Activated CD8-positive, alpha-beta T cell treated with anti-CD3 and anti-CD28 coated beads for 36 hours (primary cell): ENCODE measurements around the gene DNAJC28. TPM values are rescaled to one million over a fixed set of nuclear protein-coding genes. Genes with fewer than 3 reads are reported as not detected.
A peak's percentile ranks its signal among the peaks of the same experiment; 100 is the strongest.

Source experiments
- ATAC-seq: fragments of 200-7000 bp; cut with Tn5 transposase; one replicate; pipeline ENCODE4 v1.10.0; 2021; ENCODE audit warnings: mild to moderate bottlenecking, moderate library complexity
- CTCF ChIA-PET: fragments of 350-600 bp; sonication (Branson Sonifier 250); formaldehyde crosslinking; loops from one replicate; lab custom pipeline; 2021; ENCODE audit warnings: antibody characterized with exemption; lab: Charles Lee
- POLR2A ChIA-PET: fragments of 350-600 bp; sonication (Branson Sonifier 250); formaldehyde crosslinking; loops from one replicate; lab custom pipeline; 2021; ENCODE audit warnings: antibody characterized with exemption; lab: Charles Lee
- DNase-seq: peaks from one replicate; pipeline ENCODE4 v3.0.0-alpha.2; 2020
- H3K27ac Mint-ChIP-seq: one replicate; pipeline ENCODE4 v1.8.0; 2021; ENCODE audit warnings: mild to moderate bottlenecking, mixed read lengths
- H3K27me3 Mint-ChIP-seq: one replicate; pipeline ENCODE4 v1.8.0; 2021; ENCODE audit warnings: mixed read lengths
- H3K36me3 Mint-ChIP-seq: one replicate; pipeline ENCODE4 v1.8.0; 2021; ENCODE audit warnings: low read depth, mixed read lengths
- H3K4me1 Mint-ChIP-seq: one replicate; pipeline ENCODE4 v1.8.0; 2021; ENCODE audit warnings: low read depth, mixed read lengths
- H3K4me3 Mint-ChIP-seq: one replicate; pipeline ENCODE4 v1.8.0; 2021; ENCODE audit warnings: mild to moderate bottlenecking, moderate library complexity, mixed read lengths
- H3K9me3 Mint-ChIP-seq: one replicate; pipeline ENCODE4 v1.8.0; 2021; ENCODE audit warnings: mixed read lengths
- intact Hi-C: fragments of 100-400 bp; cut with micrococcal nuclease; formaldehyde crosslinking; loops from one replicate; pipeline ENCODE4 v1.10.0; 2022
- total RNA-seq, 2 experiments: library from RNA; stranded (reverse); gene quantifications; one replicate each; pipeline ENCODE4 v1.2.3, GENCODE V29; 2021
- TF ChIP-seq, protein P1 (sequence below): fragments of 200-600 bp; IDR thresholded peaks from one replicate; pipeline ENCODE4 v1.8.0; 2022; ENCODE audit warnings: antibody characterized with exemption, mild to moderate bottlenecking

Gene DNAJC28
- total RNA-seq, 2 experiments from 2014 or later, result 0.22 to 0.56 TPM

DNA sequence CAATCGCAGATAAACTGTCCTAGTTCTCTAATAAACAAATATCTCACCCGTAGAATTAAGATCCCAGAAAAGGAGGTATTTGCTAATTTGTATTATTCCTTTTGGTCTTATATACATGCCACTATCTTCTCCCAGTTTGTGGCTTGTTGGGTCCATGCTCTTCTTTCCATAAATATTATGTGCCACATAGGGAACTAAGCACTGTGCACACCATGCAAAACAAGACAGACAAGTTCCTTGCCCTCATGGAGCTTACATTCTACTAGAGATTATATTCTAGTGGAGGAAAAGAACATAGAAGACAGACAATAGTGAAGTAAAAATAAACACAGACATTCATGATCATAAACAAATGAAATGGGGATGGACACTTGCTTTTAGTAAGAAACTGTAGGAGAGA is 45.7 kb upstream of the DNAJC28 start:
- Mint-ChIP-seq H3K27ac (peak overlapping the region; percentile 13), H3K4me3 (no peak overlapping the region), H3K27me3 (no peaks in the 10 kb centered on the region), H3K4me1 (peaks cover 26% of the 10 kb centered on the region), H3K9me3 (no peaks in the 10 kb centered on the region), H3K36me3 (peaks cover 75% of the 10 kb centered on the region)
- ChIA-PET CTCF (interaction anchor here (0.8 to 1.9 kb wide), 3 partner anchors 24 to 69 kb away, joined by 4 to 7 read pairs (median 4); partner anchors contain the start of gene DONSON), POLR2A (interaction anchor here (0.6 to 2.1 kb wide), 7 partner anchors 8 to 75 kb away, joined by 3 to 7 read pairs (median 4); partner anchors contain the start of gene DNAJC28)
- TF ChIP-seq, protein P1, sequence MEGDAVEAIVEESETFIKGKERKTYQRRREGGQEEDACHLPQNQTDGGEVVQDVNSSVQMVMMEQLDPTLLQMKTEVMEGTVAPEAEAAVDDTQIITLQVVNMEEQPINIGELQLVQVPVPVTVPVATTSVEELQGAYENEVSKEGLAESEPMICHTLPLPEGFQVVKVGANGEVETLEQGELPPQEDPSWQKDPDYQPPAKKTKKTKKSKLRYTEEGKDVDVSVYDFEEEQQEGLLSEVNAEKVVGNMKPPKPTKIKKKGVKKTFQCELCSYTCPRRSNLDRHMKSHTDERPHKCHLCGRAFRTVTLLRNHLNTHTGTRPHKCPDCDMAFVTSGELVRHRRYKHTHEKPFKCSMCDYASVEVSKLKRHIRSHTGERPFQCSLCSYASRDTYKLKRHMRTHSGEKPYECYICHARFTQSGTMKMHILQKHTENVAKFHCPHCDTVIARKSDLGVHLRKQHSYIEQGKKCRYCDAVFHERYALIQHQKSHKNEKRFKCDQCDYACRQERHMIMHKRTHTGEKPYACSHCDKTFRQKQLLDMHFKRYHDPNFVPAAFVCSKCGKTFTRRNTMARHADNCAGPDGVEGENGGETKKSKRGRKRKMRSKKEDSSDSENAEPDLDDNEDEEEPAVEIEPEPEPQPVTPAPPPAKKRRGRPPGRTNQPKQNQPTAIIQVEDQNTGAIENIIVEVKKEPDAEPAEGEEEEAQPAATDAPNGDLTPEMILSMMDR, result no peak
- intact Hi-C loops, result no loop called here
- ATAC-seq, result no peak
- no peak for DNase-seq

DNA sequence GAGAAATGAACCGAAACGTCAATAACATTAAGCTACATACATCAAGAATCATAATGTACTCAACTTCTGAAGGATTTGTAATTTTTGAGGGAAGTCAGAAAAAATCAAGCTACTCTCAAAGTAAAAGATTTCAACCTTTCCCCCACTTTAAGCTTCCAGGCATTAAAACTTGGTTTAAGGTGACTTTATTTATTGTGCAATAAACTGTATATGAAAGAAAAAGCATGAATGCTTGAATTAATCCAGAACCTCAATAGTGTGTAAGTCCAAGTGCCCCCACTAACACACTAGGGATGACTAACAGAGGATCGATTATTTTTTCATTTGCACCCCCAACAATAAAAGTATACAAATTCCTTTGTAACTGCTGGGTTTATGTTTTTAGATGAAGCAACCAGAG is 39.5 kb upstream of the DNAJC28 start:
- no peak for DNase-seq
- Mint-ChIP-seq H3K36me3 (peaks cover 67% of the 10 kb centered on the region), H3K9me3 (no peaks in the 10 kb centered on the region), H3K27ac (no peak overlapping the region), H3K27me3 (no peaks in the 10 kb centered on the region), H3K4me1 (peaks cover 2% of the 10 kb centered on the region), H3K4me3 (no peak overlapping the region)
- ATAC-seq, result no peak
- intact Hi-C loops, result no loop called here
- ChIA-PET POLR2A (interaction anchor here (0.7 to 1.1 kb wide), 2 partner anchors 18 to 25 kb away, joined by 3 to 4 read pairs; no protein-coding TSS in a partner anchor), CTCF (interaction anchor here (0.7 to 1.0 kb wide), 2 partner anchors 13 to 24 kb away, joined by 3 to 4 read pairs; no protein-coding TSS in a partner anchor)
- TF ChIP-seq, protein P1, result no peak

DNA sequence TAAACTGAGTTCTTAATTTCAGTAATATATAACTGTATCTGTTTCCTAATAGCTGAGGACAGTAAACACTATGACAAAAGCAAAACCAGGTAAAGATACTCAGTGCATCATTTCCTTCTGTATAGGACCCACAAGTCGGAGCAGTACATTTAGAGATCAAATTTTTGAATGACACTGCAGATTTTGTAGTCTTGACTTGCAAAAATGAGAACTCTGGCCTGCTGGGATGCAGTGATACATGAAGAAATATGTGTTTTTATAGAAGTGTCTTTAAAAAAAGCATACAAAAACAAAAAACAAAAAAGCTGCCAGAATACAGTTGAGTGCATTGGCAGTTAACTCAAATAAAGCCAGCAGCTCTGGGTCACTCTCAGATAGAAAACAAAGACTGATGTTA is 31.4 kb upstream of the DNAJC28 start:
- DNase-seq (no peak), ATAC-seq (no peak)
- no peak overlapping the region for H3K4me3 Mint-ChIP-seq
- TF ChIP-seq, protein P1, result no peak
- H3K36me3 Mint-ChIP-seq, result peaks cover 41% of the 10 kb centered on the region
- H3K27ac Mint-ChIP-seq, result no peak overlapping the region
- no peaks in the 10 kb centered on the region for H3K4me1 Mint-ChIP-seq
- ChIA-PET CTCF (interaction anchor here (0.9 kb wide), 1 partner anchor 77 kb away, joined by 3 read pairs; no protein-coding TSS in a partner anchor), POLR2A (interaction anchor here (0.6 to 1.0 kb wide), 5 partner anchors 8 to 36 kb away, joined by 3 read pairs; no protein-coding TSS in a partner anchor)
- intact Hi-C loops, result no loop called here
- no peaks in the 10 kb centered on the region for H3K27me3 Mint-ChIP-seq
- H3K9me3 Mint-ChIP-seq, result no peaks in the 10 kb centered on the region

DNA sequence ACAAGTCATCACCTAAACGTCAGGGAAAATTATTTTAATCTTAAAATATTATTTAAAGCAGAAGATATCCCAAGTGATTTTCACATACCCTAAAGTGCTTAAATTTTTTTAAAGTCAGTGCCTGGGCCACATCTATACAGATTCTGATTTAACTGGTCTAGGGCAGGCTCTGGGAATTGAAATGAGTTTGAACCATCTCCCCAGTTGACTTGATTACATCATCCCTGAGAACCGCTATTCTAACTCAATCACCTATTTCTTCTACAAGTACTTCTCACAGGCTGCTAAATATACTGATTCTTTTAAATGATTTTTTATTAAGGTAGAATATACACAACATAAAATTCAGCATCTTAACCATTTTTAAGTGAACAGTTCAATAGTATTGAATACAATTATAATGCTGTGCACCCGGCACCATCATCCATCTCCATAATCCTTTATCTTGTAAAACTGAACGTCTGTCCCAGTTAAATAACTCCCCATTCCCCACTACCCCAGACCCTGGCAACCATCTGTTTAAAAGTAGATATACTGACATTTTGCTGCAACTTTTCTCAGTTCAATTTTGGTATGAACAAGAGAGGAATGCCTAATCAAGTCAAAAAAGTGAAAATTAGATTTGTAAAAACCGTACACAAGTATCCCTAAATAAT is 30.9 kb upstream of the DNAJC28 start:
- POLR2A ChIA-PET, result interaction anchor here (0.6 to 1.0 kb wide), 4 partner anchors 12 to 37 kb away, joined by 3 read pairs; no protein-coding TSS in a partner anchor

More for the DNA sequence above, 30.9 kb upstream of the DNAJC28 start:
- TF ChIP-seq, protein P1, result no peak
- intact Hi-C loops, result no loop called here
- Mint-ChIP-seq H3K27me3 (no peaks in the 10 kb centered on the region), H3K36me3 (peaks cover 40% of the 10 kb centered on the region), H3K27ac (no peak overlapping the region), H3K4me1 (no peaks in the 10 kb centered on the region), H3K4me3 (no peak overlapping the region), H3K9me3 (no peaks in the 10 kb centered on the region)
- ATAC-seq (no peak), DNase-seq (no peak)
- CTCF ChIA-PET, result interaction anchor here (0.9 kb wide), 1 partner anchor 78 kb away, joined by 3 read pairs; no protein-coding TSS in a partner anchor
